Panc1 (cell line): ENCODE measurements around the gene CDC45.

Experiments
- CTCF ChIP-seq: fragments of 450-650 bp; IDR thresholded peaks from 2 replicates; pipeline ENCODE4 v1.5.1; 2017; ENCODE audit warnings: mild to moderate bottlenecking
- POLR2AphosphoS5 ChIP-seq: IDR thresholded peaks from 2 replicates; pipeline ENCODE4 v1.6.1; 2012; ENCODE audit warnings: mild to moderate bottlenecking, low read depth, low read length, moderate library complexity
- SIN3A ChIP-seq: IDR thresholded peaks from 2 replicates; pipeline ENCODE4 v1.6.1; 2012; ENCODE audit warnings: low read depth, mild to moderate bottlenecking, low read length, moderate library complexity, borderline replicate concordance; ENCODE audit not compliant: insufficient read depth
- TCF7L2 ChIP-seq: IDR thresholded peaks from 2 replicates; pipeline ENCODE4 v1.6.1; 2011; ENCODE audit warnings: mild to moderate bottlenecking, low read depth, low read length, inconsistent platforms
- TF ChIP-seq, protein P1 (sequence below), 2 experiments: IDR thresholded peaks; 2 replicates each; pipeline ENCODE4 v1.6.1; 2011 to 2012; ENCODE audit warnings: low read depth in 2 of 2, control low read depth in 1 of 2, low read length in 1 of 2, mild to moderate bottlenecking in 1 of 2, moderate library complexity in 1 of 2; ENCODE audit not compliant: insufficient read depth in 1 of 2

DNA sequence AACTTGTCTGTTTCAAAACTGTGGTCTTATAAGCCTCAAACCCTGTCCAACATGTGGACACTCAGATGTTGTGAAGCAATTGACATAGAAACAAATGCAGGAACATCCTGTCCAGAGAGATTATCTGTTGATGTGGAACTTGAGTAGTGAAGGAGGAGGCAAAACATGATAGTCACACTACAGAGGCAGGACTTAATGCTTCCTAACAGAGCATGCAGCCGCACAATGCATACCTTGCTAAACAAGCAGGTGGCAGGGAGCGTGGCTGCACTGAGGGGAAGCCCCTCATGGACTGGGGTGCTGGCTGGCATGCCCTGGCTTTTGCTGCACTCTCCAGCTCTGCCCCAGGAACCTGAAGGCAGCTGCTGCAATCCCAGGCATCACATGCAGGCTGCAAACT is 37.6 kb upstream of the CDC45 start:
- TF ChIP-seq CTCF (no peak), SIN3A (no peak), POLR2AphosphoS5 (no peak), TCF7L2 (no peak)
- TF ChIP-seq, protein P1, sequence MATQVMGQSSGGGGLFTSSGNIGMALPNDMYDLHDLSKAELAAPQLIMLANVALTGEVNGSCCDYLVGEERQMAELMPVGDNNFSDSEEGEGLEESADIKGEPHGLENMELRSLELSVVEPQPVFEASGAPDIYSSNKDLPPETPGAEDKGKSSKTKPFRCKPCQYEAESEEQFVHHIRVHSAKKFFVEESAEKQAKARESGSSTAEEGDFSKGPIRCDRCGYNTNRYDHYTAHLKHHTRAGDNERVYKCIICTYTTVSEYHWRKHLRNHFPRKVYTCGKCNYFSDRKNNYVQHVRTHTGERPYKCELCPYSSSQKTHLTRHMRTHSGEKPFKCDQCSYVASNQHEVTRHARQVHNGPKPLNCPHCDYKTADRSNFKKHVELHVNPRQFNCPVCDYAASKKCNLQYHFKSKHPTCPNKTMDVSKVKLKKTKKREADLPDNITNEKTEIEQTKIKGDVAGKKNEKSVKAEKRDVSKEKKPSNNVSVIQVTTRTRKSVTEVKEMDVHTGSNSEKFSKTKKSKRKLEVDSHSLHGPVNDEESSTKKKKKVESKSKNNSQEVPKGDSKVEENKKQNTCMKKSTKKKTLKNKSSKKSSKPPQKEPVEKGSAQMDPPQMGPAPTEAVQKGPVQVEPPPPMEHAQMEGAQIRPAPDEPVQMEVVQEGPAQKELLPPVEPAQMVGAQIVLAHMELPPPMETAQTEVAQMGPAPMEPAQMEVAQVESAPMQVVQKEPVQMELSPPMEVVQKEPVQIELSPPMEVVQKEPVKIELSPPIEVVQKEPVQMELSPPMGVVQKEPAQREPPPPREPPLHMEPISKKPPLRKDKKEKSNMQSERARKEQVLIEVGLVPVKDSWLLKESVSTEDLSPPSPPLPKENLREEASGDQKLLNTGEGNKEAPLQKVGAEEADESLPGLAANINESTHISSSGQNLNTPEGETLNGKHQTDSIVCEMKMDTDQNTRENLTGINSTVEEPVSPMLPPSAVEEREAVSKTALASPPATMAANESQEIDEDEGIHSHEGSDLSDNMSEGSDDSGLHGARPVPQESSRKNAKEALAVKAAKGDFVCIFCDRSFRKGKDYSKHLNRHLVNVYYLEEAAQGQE (IDR thresholded peaks at IDR 0.05; ENCODE audit: insufficient read depth in 1 of 2, low read depth in 2 of 2, low read length in 1 of 2) = no peak
